Upper lobe of left lung (tissue), 4 donors: ENCODE data around the gene DNER.

Experiments
- EP300 ChIP-seq, 4 donors: sonication (generic); formaldehyde crosslinking; IDR thresholded peaks; one replicate each; pipeline ENCODE4 v1.5.1; 2017; ENCODE audit warnings: antibody characterized with exemption in 4 of 4, control low read depth in 2 of 4
- POLR2A ChIP-seq, 4 donors: fragments of 450-650 bp; IDR thresholded peaks; one replicate each; pipeline ENCODE4 v1.5.1; 2016 to 2017; ENCODE audit warnings: antibody characterized with exemption in 4 of 4, mild to moderate bottlenecking in 2 of 4
- POLR2AphosphoS5 ChIP-seq, 2 donors: sonication (generic); formaldehyde crosslinking; IDR thresholded peaks; one replicate each; pipeline ENCODE4 v1.5.1; 2017; ENCODE audit warnings: antibody characterized with exemption in 2 of 2
- TF ChIP-seq, protein P1 (sequence below), 6 experiments: fragments of 450-650 bp in 4 of 6; fragments of 200-600 bp in 2 of 6; sonication (generic) in 2 of 6; IDR thresholded peaks; one replicate each; pipeline ENCODE4 v1.5.1; 2016 to 2019; ENCODE audit warnings: antibody characterized with exemption in 6 of 6

DNA sequence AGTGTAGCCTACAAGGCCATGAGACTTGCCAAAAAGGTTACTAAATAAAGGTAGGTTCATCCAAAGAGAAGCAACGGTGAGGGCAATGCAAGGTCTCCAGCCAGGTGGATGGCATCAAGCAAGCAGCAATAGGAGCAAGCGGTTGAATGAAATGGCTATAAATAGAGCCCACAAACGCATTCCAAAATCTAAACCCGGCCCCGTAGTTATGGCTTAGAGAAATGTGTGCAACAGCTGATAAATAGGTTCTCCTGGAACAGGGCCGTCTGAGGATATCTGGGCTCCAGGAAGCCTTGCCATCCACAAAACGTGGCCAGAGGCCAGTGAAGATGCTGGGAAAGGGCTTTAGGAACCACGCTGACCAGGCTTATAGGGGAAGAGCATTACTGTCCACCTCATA, 297.2 kb downstream of the DNER start:
- TF ChIP-seq POLR2A (IDR thresholded peaks at IDR 0.05), result no peak
- TF ChIP-seq, protein P1, sequence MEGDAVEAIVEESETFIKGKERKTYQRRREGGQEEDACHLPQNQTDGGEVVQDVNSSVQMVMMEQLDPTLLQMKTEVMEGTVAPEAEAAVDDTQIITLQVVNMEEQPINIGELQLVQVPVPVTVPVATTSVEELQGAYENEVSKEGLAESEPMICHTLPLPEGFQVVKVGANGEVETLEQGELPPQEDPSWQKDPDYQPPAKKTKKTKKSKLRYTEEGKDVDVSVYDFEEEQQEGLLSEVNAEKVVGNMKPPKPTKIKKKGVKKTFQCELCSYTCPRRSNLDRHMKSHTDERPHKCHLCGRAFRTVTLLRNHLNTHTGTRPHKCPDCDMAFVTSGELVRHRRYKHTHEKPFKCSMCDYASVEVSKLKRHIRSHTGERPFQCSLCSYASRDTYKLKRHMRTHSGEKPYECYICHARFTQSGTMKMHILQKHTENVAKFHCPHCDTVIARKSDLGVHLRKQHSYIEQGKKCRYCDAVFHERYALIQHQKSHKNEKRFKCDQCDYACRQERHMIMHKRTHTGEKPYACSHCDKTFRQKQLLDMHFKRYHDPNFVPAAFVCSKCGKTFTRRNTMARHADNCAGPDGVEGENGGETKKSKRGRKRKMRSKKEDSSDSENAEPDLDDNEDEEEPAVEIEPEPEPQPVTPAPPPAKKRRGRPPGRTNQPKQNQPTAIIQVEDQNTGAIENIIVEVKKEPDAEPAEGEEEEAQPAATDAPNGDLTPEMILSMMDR (IDR thresholded peaks at IDR 0.05), result no peak
- TF ChIP-seq POLR2AphosphoS5 (IDR thresholded peaks at IDR 0.05), result no peak
- TF ChIP-seq EP300 (IDR thresholded peaks at IDR 0.05), result no peak
